Kidney tubule cell (primary cell): ENCODE results near the gene LRBA.

ENCODE experiments used
- DNase-seq: peaks from one replicate; pipeline ENCODE4 v3.0.0-alpha.2; 2018; ENCODE audit warnings: low spot score

LRBA gene

GRCh38 chr4:150363721-150364688 lies 651.1 kb downstream of the LRBA start:
- DNase-seq, result no peak

GRCh38 chr4:150358691-150359090 lies 656.4 kb downstream of the LRBA start:
- no peak for DNase-seq

GRCh38 chr4:150357829-150358228 lies 657.3 kb downstream of the LRBA start:
- DNase-seq, result no peak

GRCh38 chr4:150355858-150356455 lies 659.1 kb downstream of the LRBA start:
- no peak for DNase-seq

GRCh38 chr4:150355418-150355817 lies 659.7 kb downstream of the LRBA start:
- no peak for DNase-seq

- no peak for DNase-seq
These were observed 660.8 kb downstream of the LRBA start for GRCh38 chr4:150354214-150354796.

GRCh38 chr4:150348079-150348478 lies 667.0 kb downstream of the LRBA start:
- peak; percentile 80 for DNase-seq

- no peak for DNase-seq
These were observed 669.8 kb downstream of the LRBA start for GRCh38 chr4:150345207-150345744.

GRCh38 chr4:150343796-150344195 lies 671.3 kb downstream of the LRBA start:
- DNase-seq, result no peak

GRCh38 chr4:150342945-150343344 lies 672.1 kb downstream of the LRBA start:
- no peak for DNase-seq

GRCh38 chr4:150337734-150338133 lies 677.4 kb downstream of the LRBA start:
- DNase-seq, result no peak

- no peak for DNase-seq
These were observed 678.2 kb downstream of the LRBA start for GRCh38 chr4:150336676-150337412.

GRCh38 chr4:150332961-150333360 lies 682.1 kb downstream of the LRBA start:
- no peak for DNase-seq

- DNase-seq, result no peak
These were observed 683.0 kb downstream of the LRBA start for GRCh38 chr4:150332086-150332485.

GRCh38 chr4:150329373-150329772 lies 685.7 kb downstream of the LRBA start:
- no peak for DNase-seq

- no peak for DNase-seq
These were observed 686.6 kb downstream of the LRBA start for GRCh38 chr4:150328496-150328895.

- DNase-seq, result no peak
These were observed 687.8 kb downstream of the LRBA start for GRCh38 chr4:150327262-150327780.

GRCh38 chr4:150325872-150326271 lies 689.2 kb downstream of the LRBA start:
- DNase-seq, result no peak

- DNase-seq, result no peak
These were observed 691.4 kb downstream of the LRBA start for GRCh38 chr4:150323406-150324325.

- no peak for DNase-seq
These were observed 692.4 kb downstream of the LRBA start for GRCh38 chr4:150322646-150323045.

- no peak for DNase-seq
These were observed 694.0 kb downstream of the LRBA start for GRCh38 chr4:150321113-150321512.
